ENCODE measurements around the gene C3orf70.

Gene C3orf70

DNA sequence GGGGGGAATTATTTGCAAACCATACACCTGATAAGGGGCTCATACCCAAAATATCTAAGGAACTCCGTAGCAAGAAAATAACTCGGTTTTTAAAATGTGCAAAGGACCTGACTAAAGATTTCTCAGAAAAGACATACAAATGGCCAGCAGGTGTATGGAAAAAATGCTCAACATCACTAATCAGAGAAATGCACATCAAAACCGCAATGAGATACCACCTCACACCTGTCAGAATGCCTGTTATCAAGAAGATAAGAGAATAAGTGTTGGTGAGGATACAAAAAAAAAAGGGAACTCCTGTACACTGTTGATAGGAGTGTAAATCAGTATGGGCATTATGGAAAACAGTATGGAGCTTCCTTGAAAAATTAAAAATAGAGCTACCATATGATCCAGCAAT is 89.4 kb downstream of the C3orf70 start:
- no peak for TF ChIP-seq ZNF274 (IDR thresholded peaks at IDR 0.05; ENCODE audit: low read depth, low read length)
- no peak overlapping the region for H3K4me3 ChIP-seq (ENCODE audit: low read length)

DNA sequence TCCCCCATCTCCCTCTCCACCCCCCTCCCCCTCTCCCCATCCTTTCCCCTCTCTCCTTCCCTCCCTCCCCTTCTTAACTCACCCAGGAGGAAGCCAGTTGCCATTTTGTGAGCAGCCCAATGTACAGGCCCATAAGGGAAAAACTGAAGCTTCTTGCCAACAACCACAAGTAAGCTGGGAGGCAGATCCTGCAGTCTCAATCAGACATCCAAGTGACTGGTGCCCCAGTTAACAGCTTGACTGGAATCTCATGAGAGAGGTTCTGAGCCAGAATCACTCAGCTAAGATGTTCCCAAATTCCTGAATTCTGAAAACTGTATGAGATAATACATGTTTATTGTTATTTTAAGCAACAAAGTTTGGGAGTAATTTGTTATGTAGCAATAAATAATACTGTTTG is 90.7 kb downstream of the C3orf70 start:
- TF ChIP-seq ZNF274 (IDR thresholded peaks at IDR 0.05; ENCODE audit: low read depth, low read length): no peak

DNA sequence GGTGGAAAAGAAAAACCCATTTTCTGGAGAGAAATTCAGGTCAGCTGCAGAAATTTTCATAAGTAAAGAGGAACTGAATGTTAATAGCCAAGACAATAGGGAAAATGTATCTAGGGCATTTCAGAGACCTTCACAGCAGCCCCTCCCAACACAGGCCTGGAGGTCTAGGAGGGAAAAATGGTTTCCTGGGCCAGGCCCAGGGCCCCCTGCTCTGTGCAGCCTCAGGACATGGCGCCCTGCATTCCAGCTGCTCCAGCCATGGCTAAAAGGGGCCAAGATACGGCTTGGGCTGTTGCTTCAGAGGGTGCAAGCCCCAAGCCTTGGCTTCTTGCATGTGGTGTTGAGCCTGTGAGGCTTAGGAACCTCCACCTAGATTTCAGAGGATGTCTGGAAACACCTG is 92.2 kb downstream of the C3orf70 start:
- no peak for TF ChIP-seq ZNF274 (IDR thresholded peaks at IDR 0.05; ENCODE audit: low read depth, low read length)
- H3K4me3 ChIP-seq (ENCODE audit: low read length): no peak overlapping the region

More for the DNA sequence above, 90.7 kb downstream of the C3orf70 start:
- H3K4me3 ChIP-seq (ENCODE audit: low read length): no peak overlapping the region

DNA sequence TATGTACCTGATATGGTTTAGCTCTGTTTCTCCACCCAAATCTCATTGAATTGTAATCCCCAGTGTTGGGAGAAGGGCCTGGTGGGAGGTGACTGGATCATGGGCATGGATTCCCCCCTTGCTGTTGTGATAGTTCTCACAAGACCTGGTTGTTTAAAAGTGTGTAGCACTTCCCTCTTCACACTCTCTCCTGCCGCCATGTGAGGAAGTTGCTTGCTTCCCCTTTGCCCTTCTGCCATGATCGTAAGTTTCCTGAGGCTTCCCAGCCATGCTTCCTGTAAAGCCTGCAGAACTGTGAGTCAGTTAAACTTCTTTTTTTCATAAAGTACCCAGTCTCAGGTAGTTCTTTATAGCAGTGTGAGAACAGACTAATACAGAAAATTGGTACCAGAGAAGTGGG is 93.1 kb downstream of the C3orf70 start:
- no peak overlapping the region for H3K4me3 ChIP-seq (ENCODE audit: low read length)
- no peak for TF ChIP-seq ZNF274 (IDR thresholded peaks at IDR 0.05; ENCODE audit: low read depth, low read length)

DNA sequence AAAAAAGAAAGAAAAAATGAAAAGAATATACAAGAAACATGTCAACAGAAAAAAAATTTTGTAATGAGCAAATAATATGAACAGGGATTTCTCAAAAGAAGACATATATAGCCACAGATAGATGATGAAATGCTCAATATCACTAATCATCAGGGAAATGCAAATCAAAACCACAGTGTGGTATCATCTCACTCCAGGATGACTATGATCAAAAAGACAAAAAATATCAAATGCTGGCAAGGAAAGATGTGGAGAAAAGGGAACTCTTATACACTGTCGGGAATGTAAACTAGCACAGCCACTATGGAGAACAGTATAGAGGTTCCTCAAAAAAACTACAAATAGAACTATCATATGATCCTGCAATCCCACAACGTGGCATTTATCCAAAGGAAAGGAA is 94.1 kb downstream of the C3orf70 start:
- H3K4me3 ChIP-seq (ENCODE audit: low read length): no peak overlapping the region
- no peak for TF ChIP-seq ZNF274 (IDR thresholded peaks at IDR 0.05; ENCODE audit: low read depth, low read length)

DNA sequence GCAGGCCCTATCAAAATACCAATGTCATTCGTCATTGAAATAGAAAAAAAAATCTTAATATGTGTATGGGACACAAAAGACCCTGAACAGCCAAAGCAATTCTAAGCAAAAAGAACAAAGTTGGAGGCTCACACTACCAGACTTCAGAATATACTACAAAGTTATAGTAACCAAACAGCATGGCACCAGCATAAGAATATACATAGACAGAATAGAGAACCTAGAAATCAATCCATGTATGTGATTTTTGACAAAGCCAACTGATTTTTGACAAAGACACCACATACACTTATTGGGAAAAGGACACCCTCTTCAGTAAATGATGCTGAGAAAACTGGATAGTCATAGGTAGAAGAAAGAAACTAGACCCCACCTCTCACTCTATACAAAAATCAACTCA is 95.0 kb downstream of the C3orf70 start:
- no peak overlapping the region for H3K4me3 ChIP-seq (ENCODE audit: low read length)
- no peak for TF ChIP-seq ZNF274 (IDR thresholded peaks at IDR 0.05; ENCODE audit: low read depth, low read length)

DNA sequence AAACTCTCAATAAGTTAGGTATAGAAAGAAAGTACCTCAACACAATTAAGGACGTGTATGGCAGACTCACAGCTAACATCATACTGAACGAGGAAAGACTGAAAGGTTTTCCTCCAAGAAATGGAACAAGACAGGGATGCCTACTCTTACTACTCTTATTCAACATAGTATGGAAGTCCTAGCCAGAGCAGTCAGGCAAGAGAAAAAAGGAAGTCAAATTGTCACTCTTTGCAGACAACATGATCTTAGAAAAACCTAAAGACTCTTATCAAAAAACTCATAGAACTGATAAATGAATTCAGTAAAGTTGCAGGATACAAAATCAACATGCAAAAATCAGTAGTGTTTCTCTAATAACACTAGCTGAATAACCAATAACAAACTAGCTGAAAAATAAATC is 96.0 kb downstream of the C3orf70 start:
- TF ChIP-seq ZNF274 (IDR thresholded peaks at IDR 0.05; ENCODE audit: low read depth, low read length): no peak
- H3K4me3 ChIP-seq (ENCODE audit: low read length): no peak overlapping the region

DNA sequence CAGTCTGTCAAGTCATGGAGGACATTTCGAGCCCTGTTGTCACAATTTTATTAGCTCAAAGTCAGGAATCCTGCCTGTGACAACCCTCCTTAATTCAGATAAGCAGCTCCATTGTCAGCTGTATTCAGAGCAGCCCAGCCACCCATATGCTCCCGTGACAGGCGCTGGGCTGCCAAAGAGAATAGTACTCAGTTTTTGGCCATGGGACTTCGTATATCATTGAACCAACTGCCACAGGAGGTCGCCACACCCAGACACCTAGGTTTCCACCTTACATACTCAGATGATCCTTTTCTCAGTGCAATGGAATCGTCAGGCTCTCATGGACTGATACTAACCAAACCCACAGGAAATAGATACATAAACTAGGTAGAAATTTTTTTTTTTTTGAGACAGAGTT is 100.2 kb downstream of the C3orf70 start:
- no peak for TF ChIP-seq ZNF274 (IDR thresholded peaks at IDR 0.05; ENCODE audit: low read depth, low read length)
- no peak overlapping the region for H3K4me3 ChIP-seq (ENCODE audit: low read length)

DNA sequence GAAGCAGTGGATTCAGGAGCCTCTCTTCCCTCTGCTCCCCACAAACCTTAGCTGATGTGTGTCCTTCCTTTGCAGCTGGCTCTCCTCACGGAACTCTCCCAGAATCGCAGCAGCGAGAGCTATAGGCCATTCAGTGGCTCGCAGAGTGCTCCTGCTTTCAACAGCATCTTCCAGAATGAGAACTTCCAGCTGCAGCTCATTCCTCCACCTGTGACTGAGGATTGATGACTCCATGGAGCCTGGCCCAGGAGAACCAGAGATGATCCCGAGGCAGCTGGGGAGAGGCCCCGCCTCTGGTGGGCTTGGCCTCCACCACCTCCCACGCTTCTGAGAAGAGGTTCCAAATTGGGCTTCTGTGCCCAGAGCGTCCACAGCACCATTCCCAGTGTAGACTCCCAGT is 101.1 kb downstream of the C3orf70 start:
- no peak for TF ChIP-seq ZNF274 (IDR thresholded peaks at IDR 0.05; ENCODE audit: low read depth, low read length)
- H3K4me3 ChIP-seq (ENCODE audit: low read length): no peak overlapping the region

DNA sequence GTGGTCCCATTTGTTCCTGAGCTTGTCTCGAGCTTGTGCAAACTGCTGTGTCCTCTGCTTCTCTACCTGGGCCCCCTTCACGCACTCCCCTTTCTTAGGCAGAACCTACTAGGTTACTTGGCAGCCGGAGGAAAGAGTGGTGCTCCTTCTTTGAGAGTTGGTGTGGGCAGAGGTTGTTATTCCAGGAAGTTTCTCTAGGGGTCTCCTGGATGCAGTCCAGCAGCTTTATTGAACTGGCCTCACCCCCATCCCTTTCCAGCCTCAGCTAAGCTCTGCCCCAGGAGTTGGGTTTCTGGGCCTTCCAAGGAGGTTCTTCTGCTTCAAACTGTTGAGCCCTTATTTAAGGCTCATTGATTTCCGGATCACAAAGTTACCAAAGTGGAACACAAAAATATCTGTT is 103.2 kb downstream of the C3orf70 start:
- H3K4me3 ChIP-seq (ENCODE audit: low read length): no peak overlapping the region
- no peak for TF ChIP-seq ZNF274 (IDR thresholded peaks at IDR 0.05; ENCODE audit: low read depth, low read length)

DNA sequence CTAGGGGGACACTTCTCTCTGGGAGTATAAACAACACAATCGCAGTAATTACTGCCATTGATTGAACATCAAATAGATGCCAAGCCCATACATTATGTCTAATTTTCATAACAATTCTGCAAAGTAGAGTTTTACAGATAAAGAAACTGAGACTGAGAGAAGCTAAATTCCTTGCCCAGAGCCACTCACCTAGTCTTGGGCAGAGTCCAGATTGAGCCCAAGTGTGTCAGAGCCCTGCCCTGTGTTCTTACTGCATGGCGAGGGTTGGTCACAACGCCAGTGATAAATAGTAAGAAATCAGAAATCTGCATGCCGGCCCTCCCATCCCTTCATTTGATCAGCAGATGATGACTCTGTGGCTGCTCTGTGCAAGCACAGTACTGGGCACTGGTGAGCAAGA is 106.3 kb downstream of the C3orf70 start:
- TF ChIP-seq ZNF274 (IDR thresholded peaks at IDR 0.05; ENCODE audit: low read depth, low read length): no peak
- H3K4me3 ChIP-seq (ENCODE audit: low read length): no peak overlapping the region

DNA sequence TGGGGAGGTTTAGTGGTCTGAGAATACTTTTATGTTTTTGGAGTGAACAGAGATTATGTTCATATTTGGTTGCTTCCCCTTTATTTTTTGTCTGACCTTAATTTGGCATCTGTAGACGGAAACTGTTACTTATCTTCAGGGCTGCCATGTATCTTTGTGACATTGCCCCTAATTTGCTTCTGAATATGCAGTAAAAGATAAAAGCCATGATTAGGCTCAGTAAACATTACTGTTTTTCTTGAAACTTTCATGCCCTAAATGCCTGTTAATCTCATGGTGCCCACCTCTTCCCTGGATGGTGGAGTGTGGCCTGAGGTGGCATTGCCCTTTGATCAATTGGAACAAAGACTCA is 106.7 kb downstream of the C3orf70 start:
- no peak overlapping the region for H3K4me3 ChIP-seq (ENCODE audit: low read length)
- TF ChIP-seq ZNF274 (IDR thresholded peaks at IDR 0.05; ENCODE audit: low read depth, low read length): no peak

DNA sequence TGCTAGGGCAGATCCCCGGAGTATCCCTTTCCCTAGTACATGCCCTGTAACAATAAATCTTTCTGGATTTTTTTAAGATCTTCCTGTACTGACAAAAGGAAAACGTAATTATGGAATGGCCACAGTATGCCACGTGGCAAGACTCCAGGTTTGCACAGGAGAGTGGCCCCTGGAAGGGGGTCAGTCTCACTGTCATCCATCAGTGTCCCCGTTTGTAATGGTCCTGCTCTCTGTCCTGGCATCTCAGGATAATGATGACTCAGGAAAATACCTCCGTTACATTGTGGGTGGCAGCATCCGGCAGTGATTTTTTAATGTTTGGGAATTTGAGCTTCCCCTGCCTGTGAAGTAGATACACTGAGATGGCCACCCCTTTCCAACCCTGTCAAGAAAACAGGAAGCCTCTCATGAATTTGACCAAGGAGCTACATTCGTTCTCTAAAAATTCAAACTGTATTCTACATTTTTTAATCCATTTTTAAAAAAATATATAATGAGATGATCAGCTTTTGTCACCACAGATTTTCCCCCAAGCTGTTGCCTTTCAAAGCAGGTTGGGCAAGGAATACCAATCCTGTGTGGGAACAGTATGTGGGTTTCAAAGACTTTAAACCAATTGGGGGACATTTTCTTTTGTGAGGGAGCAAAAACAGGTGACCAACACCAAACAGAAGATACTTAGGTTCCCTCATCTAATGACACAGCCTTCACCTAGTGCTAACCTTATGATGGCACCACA is 110.4 kb downstream of the C3orf70 start:
- TF ChIP-seq ZNF274 (IDR thresholded peaks at IDR 0.05; ENCODE audit: low read depth, low read length): no peak
- no peak overlapping the region for H3K4me3 ChIP-seq (ENCODE audit: low read length)

DNA sequence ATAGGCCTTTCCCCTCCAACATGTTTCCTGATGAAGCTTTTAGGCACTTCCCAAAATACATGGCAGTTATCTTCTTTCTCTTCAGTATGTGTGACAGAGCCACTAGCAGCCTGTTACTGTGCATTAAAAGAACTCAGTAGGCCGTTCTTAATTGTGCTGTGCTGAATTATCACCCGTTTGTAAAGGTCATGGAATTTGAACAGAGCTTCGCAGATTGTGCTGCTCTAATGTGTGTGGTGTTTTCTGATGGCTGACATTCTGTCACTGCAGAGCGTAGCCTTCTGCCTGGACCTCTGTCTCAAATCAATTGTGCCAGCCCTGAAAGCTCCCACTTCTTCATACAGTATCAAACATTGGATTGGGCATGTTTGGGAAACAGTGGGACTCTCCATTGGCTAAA is 111.3 kb downstream of the C3orf70 start:
- no peak overlapping the region for H3K4me3 ChIP-seq (ENCODE audit: low read length)
- no peak for TF ChIP-seq ZNF274 (IDR thresholded peaks at IDR 0.05; ENCODE audit: low read depth, low read length)

DNA sequence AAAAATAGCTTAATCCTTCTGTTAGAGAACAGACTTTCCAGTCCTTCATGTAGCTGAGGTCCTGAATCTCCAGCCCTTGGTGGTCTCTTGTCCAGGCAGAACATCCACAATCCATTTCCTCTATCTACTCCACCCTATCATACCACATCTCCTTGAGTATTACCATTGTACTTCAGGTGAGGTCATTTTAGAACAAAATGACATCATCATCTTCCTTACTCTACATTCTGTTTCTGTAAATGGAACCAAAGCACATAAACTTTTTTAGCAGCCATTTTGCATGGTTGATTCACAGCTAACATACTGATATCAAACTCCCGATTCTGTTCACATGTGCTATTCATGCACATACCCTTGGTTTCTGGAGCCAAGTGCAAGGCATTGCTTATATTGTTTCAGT is 112.4 kb downstream of the C3orf70 start:
- TF ChIP-seq ZNF274 (IDR thresholded peaks at IDR 0.05; ENCODE audit: low read depth, low read length): no peak
- no peak overlapping the region for H3K4me3 ChIP-seq (ENCODE audit: low read length)

DNA sequence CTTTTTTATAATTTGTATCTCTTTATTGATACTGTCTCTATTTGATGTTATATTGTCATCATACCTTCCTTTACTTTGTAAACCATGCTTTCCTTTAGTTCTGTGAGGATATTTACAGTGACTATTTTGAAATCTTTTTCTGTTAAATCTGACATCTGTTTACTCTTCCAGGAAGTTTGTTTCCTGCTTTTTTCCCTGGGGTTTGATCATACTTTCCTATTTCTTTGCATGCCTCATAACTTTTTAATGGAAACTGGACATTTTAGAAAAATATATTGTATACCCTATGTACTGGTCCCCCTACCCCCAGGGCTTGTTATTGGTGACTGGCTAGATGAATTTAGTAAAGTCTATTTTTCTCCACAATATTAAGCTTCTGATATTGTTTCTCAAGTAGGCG is 115.1 kb downstream of the C3orf70 start:
- H3K4me3 ChIP-seq (ENCODE audit: low read length): no peak overlapping the region
- no peak for TF ChIP-seq ZNF274 (IDR thresholded peaks at IDR 0.05; ENCODE audit: low read depth, low read length)

All from GM08714 (cell line).